Gastroesophageal sphincter (tissue), 4 donors: ENCODE data around the gene TNFRSF11A. TPM values are rescaled to one million over a fixed set of nuclear protein-coding genes. Genes with fewer than 3 reads are reported as not detected.

Source experiments
- ATAC-seq: fragments of 150-250 bp; one replicate; pipeline ENCODE4 v1.9.1; 2016; ENCODE audit warnings: mild to moderate bottlenecking, moderate library complexity
- H3K27ac ChIP-seq, 4 donors: fragments of 200-600 bp; sonication (generic) in 3 of 4; 1 replicate in 3 of 4; 2 replicates in 1 of 4; pipeline ENCODE4 v1.5.1; 2016 to 2019
- H3K27me3 ChIP-seq: fragments of 200-600 bp; sonication (generic); one replicate; pipeline ENCODE4 v1.5.1; 2019
- H3K36me3 ChIP-seq, 2 donors: fragments of 200-600 bp; sonication (generic); one replicate each; pipeline ENCODE4 v1.5.1; 2019; ENCODE audit warnings: control low read depth in 1 of 2
- H3K4me1 ChIP-seq, 3 donors: fragments of 200-600 bp; sonication (generic); 1 replicate in 2 of 3; 2 replicates in 1 of 3; pipeline ENCODE4 v1.5.1; 2016 to 2019; ENCODE audit warnings: control low read depth in 2 of 3
- H3K4me3 ChIP-seq, 2 donors: fragments of 200-600 bp; sonication (generic); one replicate each; pipeline ENCODE4 v1.5.1; 2019; ENCODE audit warnings: mild to moderate bottlenecking in 1 of 2, moderate library complexity in 1 of 2
- H3K9me3 ChIP-seq, 3 donors: fragments of 200-600 bp; sonication (generic); one replicate each; pipeline ENCODE4 v1.5.1; 2017 to 2019; ENCODE audit warnings: control low read depth in 2 of 3
- CTCF ChIP-seq, 4 experiments: fragments of 200-600 bp in 2 of 4; fragments of 450-650 bp in 2 of 4; sonication (generic) in 1 of 4; IDR thresholded peaks; one replicate each; pipeline ENCODE4 v1.5.1; 2017 to 2019; ENCODE audit warnings: antibody characterized with exemption in 4 of 4, mild to moderate bottlenecking in 2 of 4, moderate library complexity in 2 of 4
- EP300 ChIP-seq: sonication (generic); formaldehyde crosslinking; IDR thresholded peaks from one replicate; pipeline ENCODE4 v1.6.1; 2017; ENCODE audit warnings: antibody characterized with exemption, mild to moderate bottlenecking
- POLR2A ChIP-seq, 2 donors: fragments of 450-650 bp; IDR thresholded peaks; one replicate each; pipeline ENCODE4 v1.6.1; 2017; ENCODE audit warnings: antibody characterized with exemption in 2 of 2, mild to moderate bottlenecking in 2 of 2, moderate library complexity in 1 of 2
- POLR2AphosphoS5 ChIP-seq: sonication (generic); formaldehyde crosslinking; IDR thresholded peaks from one replicate; pipeline ENCODE4 v1.6.1; 2017; ENCODE audit warnings: antibody characterized with exemption
- WGBS, 2 donors: methylation state at CpG; one replicate each; pipeline ENCODE4 v1.1.5; 2018; ENCODE audit warnings: low coverage in 1 of 2; 5-methylcytosine and 5-hydroxymethylcytosine counted together
- total RNA-seq, 4 donors: library from RNA; depleted of rRNA; stranded (reverse); fragments of >200 nt; gene quantifications; one replicate each; pipeline ENCODE4 v1.1.0, GENCODE V29; 2016

TNFRSF11A gene
- total RNA-seq, 4 donors from 2014 or later, result 0.31 to 7.5 (median 1.4) TPM

DNA sequence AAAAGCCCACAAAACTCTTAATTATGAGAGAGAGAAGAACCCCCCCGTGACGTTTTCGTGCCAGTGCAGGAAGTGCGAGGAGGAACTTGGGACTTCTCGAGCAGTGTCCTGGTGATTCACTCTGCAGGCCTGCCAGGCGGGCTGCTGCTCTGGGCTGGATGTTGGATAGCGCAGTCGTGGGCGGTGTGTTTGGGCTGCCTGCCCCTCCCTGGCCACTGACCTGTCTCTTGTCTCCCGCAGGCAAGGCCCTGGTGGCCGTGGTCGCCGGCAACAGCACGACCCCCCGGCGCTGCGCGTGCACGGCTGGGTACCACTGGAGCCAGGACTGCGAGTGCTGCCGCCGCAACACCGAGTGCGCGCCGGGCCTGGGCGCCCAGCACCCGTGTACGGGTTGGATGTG, 29.0 kb downstream of the TNFRSF11A start:
- no peak overlapping the region for H3K4me3 ChIP-seq
- H3K4me1 ChIP-seq, result no peaks in the 10 kb centered on the region
- no peak overlapping the region for H3K27ac ChIP-seq
- H3K27me3 ChIP-seq, result peaks cover 3% of the 10 kb centered on the region
- no peak for ATAC-seq
- 85% methylated on average over 4 of the region's 29 CpGs; no CpG with 5 or more reads in 1 of the 2 donors for WGBS, 2 donors
- TF ChIP-seq EP300 (no peak), CTCF (IDR thresholded peaks at IDR 0.05) (no peak), POLR2AphosphoS5 (no peak), POLR2A (IDR thresholded peaks at IDR 0.05) (no peak)
- no peaks in the 10 kb centered on the region for H3K9me3 ChIP-seq
- H3K36me3 ChIP-seq, result no peaks in the 10 kb centered on the region

DNA sequence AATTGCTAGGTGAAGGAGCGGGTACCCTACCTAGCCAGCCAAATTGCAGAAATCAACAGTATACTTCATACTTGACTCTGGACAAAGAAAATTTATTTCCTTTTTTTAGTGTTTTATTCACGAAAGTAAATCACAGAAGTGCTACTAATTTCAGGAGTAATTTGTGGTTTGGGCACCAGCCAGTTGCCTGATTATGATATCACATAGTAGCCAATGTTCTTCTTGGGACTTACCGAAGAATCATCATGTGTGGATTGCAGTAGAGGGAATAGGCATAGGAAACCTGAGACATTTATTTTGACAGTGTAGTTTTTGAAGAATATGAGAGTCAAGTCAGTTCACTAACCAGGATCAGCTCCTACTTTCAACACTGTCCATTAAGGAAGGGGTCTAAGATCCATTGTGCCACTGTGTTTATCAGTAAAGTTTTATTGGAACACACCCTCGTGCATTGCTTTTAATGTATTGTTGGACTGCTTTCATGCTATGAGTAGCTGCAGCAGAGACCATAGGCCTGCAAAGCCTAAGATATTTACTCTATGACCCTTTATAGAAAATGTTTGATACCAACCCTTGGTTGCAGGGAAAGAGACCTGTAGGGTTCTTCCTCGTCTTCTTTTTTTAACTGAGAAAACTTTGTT, 32.1 kb downstream of the TNFRSF11A start:
- Histone ChIP-seq H3K27ac (no peak overlapping the region), H3K36me3 (no peaks in the 10 kb centered on the region), H3K4me3 (no peak overlapping the region), H3K4me1 (no peaks in the 10 kb centered on the region), H3K9me3 (no peaks in the 10 kb centered on the region), H3K27me3 (no peaks in the 10 kb centered on the region)
- TF ChIP-seq POLR2AphosphoS5 (no peak), CTCF (IDR thresholded peaks at IDR 0.05) (no peak), EP300 (no peak), POLR2A (IDR thresholded peaks at IDR 0.05) (no peak)
- WGBS, 2 donors, result 76 to 93% methylated on average over 3 to 5 of the region's 5 CpGs
- no peak for ATAC-seq

DNA sequence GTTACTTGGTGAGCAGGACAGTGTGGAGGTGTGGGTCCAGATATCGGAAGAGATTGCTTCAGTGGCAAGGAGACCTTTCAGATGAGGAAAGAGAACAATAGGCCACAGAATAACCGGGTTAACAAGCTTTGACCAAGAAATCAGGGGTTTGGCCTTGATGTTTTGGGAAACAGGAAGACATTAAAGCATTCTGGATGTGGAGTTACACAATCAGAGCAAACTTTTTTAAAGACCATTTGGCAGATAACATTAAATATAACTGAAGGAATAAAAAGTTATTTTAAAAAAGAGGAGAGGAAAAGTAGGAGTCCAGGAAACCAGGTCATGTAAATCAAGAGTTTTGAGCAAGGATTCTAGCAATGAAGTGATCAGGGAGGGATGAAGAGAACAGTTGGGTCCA, 35.7 kb downstream of the TNFRSF11A start:
- WGBS, 2 donors, result 76% methylated on average over 2 of the region's 2 CpGs; no CpG with 5 or more reads in 1 of the 2 donors
- Histone ChIP-seq H3K4me3 (no peak overlapping the region), H3K27me3 (peaks cover 7% of the 10 kb centered on the region), H3K36me3 (no peaks in the 10 kb centered on the region), H3K27ac (no peak overlapping the region), H3K4me1 (no peaks in the 10 kb centered on the region), H3K9me3 (no peaks in the 10 kb centered on the region)
- no peak for ATAC-seq
- no peak for TF ChIP-seq POLR2AphosphoS5
- TF ChIP-seq EP300, result no peak
- TF ChIP-seq POLR2A (IDR thresholded peaks at IDR 0.05), result no peak
- no peak for TF ChIP-seq CTCF (IDR thresholded peaks at IDR 0.05)

GRCh38 chr18:62361288-62361687, 36.2 kb downstream of the TNFRSF11A start:
- TF ChIP-seq CTCF (IDR thresholded peaks at IDR 0.05) (no peak), POLR2A (IDR thresholded peaks at IDR 0.05) (no peak), EP300 (no peak), POLR2AphosphoS5 (no peak)
- H3K36me3 ChIP-seq, result no peaks in the 10 kb centered on the region
- H3K27me3 ChIP-seq, result peaks cover 7% of the 10 kb centered on the region
- H3K9me3 ChIP-seq, result no peaks in the 10 kb centered on the region
- WGBS, 2 donors, result 59 to 96% methylated on average over 3 to 7 of the region's 7 CpGs
- H3K4me1 ChIP-seq, result no peaks in the 10 kb centered on the region
- no peak for ATAC-seq
- H3K4me3 ChIP-seq, result no peak overlapping the region
- no peak overlapping the region for H3K27ac ChIP-seq

- H3K4me1 ChIP-seq, result no peaks in the 10 kb centered on the region
- ATAC-seq, result no peak
- H3K9me3 ChIP-seq, result no peaks in the 10 kb centered on the region
- H3K4me3 ChIP-seq, result no peak overlapping the region
- no peaks in the 10 kb centered on the region for H3K36me3 ChIP-seq
- no peak overlapping the region for H3K27ac ChIP-seq
- TF ChIP-seq POLR2AphosphoS5 (no peak), CTCF (IDR thresholded peaks at IDR 0.05) (no peak), EP300 (no peak), POLR2A (IDR thresholded peaks at IDR 0.05) (no peak)
- H3K27me3 ChIP-seq, result peaks cover 7% of the 10 kb centered on the region
- 71 to 85% methylated on average over 4 to 5 of the region's 5 CpGs for WGBS, 2 donors
Measured at GRCh38 chr18:62364558-62364957, 39.4 kb downstream of the TNFRSF11A start.
